Activated CD8-positive, alpha-beta T cell treated with anti-CD3 and anti-CD28 coated beads for 36 hours (primary cell): ENCODE measurements around the gene TNS4. TPM values are rescaled to one million over a fixed set of nuclear protein-coding genes. Genes with fewer than 3 reads are reported as not detected.
A peak's percentile ranks its signal among the peaks of the same experiment; 100 is the strongest.

Experiments used
- ATAC-seq: fragments of 200-7000 bp; cut with Tn5 transposase; one replicate; pipeline ENCODE4 v1.10.0; 2021; ENCODE audit warnings: mild to moderate bottlenecking, moderate library complexity
- CTCF ChIA-PET: fragments of 350-600 bp; sonication (Branson Sonifier 250); formaldehyde crosslinking; loops from one replicate; lab custom pipeline; 2021; ENCODE audit warnings: antibody characterized with exemption; lab: Charles Lee
- POLR2A ChIA-PET: fragments of 350-600 bp; sonication (Branson Sonifier 250); formaldehyde crosslinking; loops from one replicate; lab custom pipeline; 2021; ENCODE audit warnings: antibody characterized with exemption; lab: Charles Lee
- DNase-seq: peaks from one replicate; pipeline ENCODE4 v3.0.0-alpha.2; 2020
- H3K27ac Mint-ChIP-seq: one replicate; pipeline ENCODE4 v1.8.0; 2021; ENCODE audit warnings: mild to moderate bottlenecking, mixed read lengths
- H3K27me3 Mint-ChIP-seq: one replicate; pipeline ENCODE4 v1.8.0; 2021; ENCODE audit warnings: mixed read lengths
- H3K36me3 Mint-ChIP-seq: one replicate; pipeline ENCODE4 v1.8.0; 2021; ENCODE audit warnings: low read depth, mixed read lengths
- H3K4me1 Mint-ChIP-seq: one replicate; pipeline ENCODE4 v1.8.0; 2021; ENCODE audit warnings: low read depth, mixed read lengths
- H3K4me3 Mint-ChIP-seq: one replicate; pipeline ENCODE4 v1.8.0; 2021; ENCODE audit warnings: mild to moderate bottlenecking, moderate library complexity, mixed read lengths
- H3K9me3 Mint-ChIP-seq: one replicate; pipeline ENCODE4 v1.8.0; 2021; ENCODE audit warnings: mixed read lengths
- intact Hi-C: fragments of 100-400 bp; cut with micrococcal nuclease; formaldehyde crosslinking; loops from one replicate; pipeline ENCODE4 v1.10.0; 2022
- total RNA-seq, 2 experiments: library from RNA; stranded (reverse); gene quantifications; one replicate each; pipeline ENCODE4 v1.2.3, GENCODE V29; 2021
- TF ChIP-seq, protein P1 (sequence below): fragments of 200-600 bp; IDR thresholded peaks from one replicate; pipeline ENCODE4 v1.8.0; 2022; ENCODE audit warnings: antibody characterized with exemption, mild to moderate bottlenecking

The TNS4 gene, protein sequence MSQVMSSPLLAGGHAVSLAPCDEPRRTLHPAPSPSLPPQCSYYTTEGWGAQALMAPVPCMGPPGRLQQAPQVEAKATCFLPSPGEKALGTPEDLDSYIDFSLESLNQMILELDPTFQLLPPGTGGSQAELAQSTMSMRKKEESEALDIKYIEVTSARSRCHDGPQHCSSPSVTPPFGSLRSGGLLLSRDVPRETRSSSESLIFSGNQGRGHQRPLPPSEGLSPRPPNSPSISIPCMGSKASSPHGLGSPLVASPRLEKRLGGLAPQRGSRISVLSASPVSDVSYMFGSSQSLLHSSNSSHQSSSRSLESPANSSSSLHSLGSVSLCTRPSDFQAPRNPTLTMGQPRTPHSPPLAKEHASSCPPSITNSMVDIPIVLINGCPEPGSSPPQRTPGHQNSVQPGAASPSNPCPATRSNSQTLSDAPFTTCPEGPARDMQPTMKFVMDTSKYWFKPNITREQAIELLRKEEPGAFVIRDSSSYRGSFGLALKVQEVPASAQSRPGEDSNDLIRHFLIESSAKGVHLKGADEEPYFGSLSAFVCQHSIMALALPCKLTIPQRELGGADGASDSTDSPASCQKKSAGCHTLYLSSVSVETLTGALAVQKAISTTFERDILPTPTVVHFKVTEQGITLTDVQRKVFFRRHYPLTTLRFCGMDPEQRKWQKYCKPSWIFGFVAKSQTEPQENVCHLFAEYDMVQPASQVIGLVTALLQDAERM
- 1 to 10 TPM; 5.8 to 6.3 TPM for total RNA-seq

DNA sequence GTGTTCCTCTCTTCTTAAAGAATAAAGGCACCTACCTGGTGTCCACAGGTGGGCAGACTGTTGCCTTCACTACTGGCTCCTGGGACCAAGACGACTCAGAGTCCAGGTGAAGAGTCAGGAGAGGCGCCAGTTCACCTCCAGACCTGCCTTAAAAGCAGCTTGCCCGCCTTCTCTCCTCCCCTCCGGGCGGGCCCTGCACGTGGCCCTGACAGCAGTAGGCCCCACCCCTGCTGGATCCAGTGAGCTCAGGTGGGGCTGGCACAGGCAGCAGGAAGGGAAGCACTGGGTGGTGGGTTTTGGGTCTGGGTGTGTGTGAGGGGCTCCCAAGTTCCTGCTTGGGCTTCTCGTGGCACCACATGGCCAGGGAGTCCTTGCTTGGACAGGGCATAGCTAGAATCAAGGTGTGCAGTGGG lies at the start of gene TNS4:
Gene TNS4, minus strand, starts transcription at position 125 of the 413 bp plus-strand sequence. CDS start 5,198 bp downstream, outside the sequence.
- TF ChIP-seq, protein P1, sequence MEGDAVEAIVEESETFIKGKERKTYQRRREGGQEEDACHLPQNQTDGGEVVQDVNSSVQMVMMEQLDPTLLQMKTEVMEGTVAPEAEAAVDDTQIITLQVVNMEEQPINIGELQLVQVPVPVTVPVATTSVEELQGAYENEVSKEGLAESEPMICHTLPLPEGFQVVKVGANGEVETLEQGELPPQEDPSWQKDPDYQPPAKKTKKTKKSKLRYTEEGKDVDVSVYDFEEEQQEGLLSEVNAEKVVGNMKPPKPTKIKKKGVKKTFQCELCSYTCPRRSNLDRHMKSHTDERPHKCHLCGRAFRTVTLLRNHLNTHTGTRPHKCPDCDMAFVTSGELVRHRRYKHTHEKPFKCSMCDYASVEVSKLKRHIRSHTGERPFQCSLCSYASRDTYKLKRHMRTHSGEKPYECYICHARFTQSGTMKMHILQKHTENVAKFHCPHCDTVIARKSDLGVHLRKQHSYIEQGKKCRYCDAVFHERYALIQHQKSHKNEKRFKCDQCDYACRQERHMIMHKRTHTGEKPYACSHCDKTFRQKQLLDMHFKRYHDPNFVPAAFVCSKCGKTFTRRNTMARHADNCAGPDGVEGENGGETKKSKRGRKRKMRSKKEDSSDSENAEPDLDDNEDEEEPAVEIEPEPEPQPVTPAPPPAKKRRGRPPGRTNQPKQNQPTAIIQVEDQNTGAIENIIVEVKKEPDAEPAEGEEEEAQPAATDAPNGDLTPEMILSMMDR = no peak
- intact Hi-C loops = no loop called here
- ATAC-seq (no peak), DNase-seq (no peak)
- Mint-ChIP-seq H3K4me3 (no peak within 1 kb of the TSS), H3K9me3 (no peaks in the 10 kb centered on the region), H3K36me3 (no peaks in the 10 kb centered on the region), H3K27me3 (peaks cover 8% of the 10 kb centered on the region), H3K4me1 (no peaks in the 10 kb centered on the region), H3K27ac (no peak within 1 kb of the TSS)
- CTCF ChIA-PET = interaction anchor here (0.8 to 1.5 kb wide), 2 partner anchors 9 to 12 kb away, joined by 3 to 4 read pairs; no protein-coding TSS in a partner anchor
- POLR2A ChIA-PET = interaction anchor here (1.1 kb wide), 1 partner anchor 35 kb away, joined by 3 read pairs; no protein-coding TSS in a partner anchor

GRCh38 chr17:40550608-40551007 lies 49.2 kb upstream of the TNS4 start:
- intact Hi-C loops = no loop called here
- CTCF ChIA-PET = interaction anchor here (1.0 to 6.8 kb wide), 4 partner anchors 11 to 65 kb away, joined by 3 to 115 read pairs (median 4); partner anchors contain the start of gene CCR7
- no peak for DNase-seq
- H3K4me3 Mint-ChIP-seq = peak overlapping the region; percentile 12
- H3K27me3 Mint-ChIP-seq = no peaks in the 10 kb centered on the region
- peak overlapping the region; percentile 44 for H3K27ac Mint-ChIP-seq
- ATAC-seq = no peak
- peaks cover 99% of the 10 kb centered on the region for H3K4me1 Mint-ChIP-seq
- H3K9me3 Mint-ChIP-seq = no peaks in the 10 kb centered on the region
- POLR2A ChIA-PET = interaction anchor here (0.6 to 22.7 kb wide), 8 partner anchors 11 to 626 kb away, joined by 3 to 787 read pairs (median 6); partner anchors contain the start of gene CCR7
- H3K36me3 Mint-ChIP-seq = peaks cover 59% of the 10 kb centered on the region
- TF ChIP-seq, protein P1 = no peak

DNA sequence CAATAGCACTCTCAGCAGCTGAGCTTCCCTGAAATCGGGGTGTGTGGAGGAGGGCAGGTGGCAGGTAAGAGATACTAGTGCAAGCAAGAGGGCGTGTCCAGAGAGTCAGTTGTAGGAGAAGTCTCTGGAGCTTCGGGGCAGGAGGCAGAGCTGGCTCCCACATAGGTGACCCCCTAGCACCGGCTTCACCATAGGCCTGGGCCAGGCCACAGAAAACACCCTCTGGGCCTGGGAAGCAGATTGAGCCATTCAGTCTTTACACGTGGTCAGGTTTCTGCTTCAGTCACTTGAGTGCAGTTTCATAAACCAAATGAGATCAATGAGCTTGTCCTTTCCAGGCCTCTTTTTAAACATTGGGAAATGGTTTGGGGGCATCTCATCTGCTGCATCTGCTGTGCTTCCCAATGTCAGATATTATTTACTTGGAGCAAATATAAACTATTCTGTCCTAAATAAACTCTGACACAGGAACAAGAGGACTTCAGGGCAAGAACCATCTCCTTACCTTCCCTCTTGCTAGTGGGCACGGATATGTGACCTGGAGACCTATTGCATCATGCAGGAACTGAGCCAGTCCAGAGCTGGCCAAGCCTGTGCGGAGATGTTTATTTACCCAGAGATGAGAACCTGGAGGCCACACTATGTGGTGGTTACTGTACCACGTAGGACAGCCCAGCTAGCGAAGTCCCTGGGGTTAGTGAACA lies 47.7 kb upstream of the TNS4 start:
- ChIA-PET POLR2A (interaction anchor here (0.6 to 21.2 kb wide), 14 partner anchors 12 to 140 kb away, joined by 3 to 548 read pairs (median 4); partner anchors contain the start of genes CCR7, SMARCE1 and TOP2A), CTCF (interaction anchor here (0.7 to 6.8 kb wide), 11 partner anchors 8 to 191 kb away, joined by 3 to 115 read pairs (median 5); partner anchors contain the start of gene CCR7)
- intact Hi-C loops = no loop called here
- Mint-ChIP-seq H3K36me3 (peaks cover 44% of the 10 kb centered on the region), H3K27ac (peak overlapping the region; percentile 84), H3K4me3 (no peak overlapping the region), H3K4me1 (peaks cover 90% of the 10 kb centered on the region), H3K27me3 (no peaks in the 10 kb centered on the region), H3K9me3 (no peaks in the 10 kb centered on the region)
- ATAC-seq (no peak), DNase-seq (no peak)
- TF ChIP-seq, protein P1 = no peak

DNA sequence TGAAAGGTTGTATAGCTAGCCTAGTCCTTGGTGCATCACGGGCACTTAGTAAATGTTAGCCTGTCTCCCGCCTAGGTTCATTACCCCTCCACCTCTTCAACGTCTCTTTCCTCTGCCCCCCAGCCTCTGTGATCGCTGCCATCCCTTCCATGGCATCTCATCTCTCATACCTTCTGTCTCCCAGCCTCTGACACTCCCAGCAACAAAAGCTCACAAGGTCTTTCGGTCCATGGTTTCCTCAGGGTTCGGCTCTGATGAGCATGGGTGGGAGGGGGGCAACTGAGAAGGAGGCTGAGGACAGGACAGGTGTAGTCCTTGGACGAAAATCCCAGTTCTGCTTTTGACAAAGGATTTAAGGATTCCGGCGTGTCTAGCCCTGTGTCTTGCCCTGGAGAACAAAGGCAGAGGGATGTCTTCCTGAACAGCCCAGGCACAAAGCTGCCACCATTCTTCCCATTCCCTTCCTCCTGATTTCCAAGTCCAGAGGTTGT lies 47.1 kb upstream of the TNS4 start:
- no peaks in the 10 kb centered on the region for H3K27me3 Mint-ChIP-seq
- peak overlapping the region; percentile 20 for H3K4me3 Mint-ChIP-seq
- intact Hi-C loops = no loop called here
- TF ChIP-seq, protein P1 = no peak
- POLR2A ChIA-PET = interaction anchor here (0.7 to 21.2 kb wide), 12 partner anchors 12 to 131 kb away, joined by 3 to 548 read pairs (median 6); partner anchors contain the start of genes CCR7, SMARCE1 and TOP2A
- ATAC-seq (no peak), DNase-seq (no peak)
- peak overlapping the region; percentile 84 for H3K27ac Mint-ChIP-seq
- no peaks in the 10 kb centered on the region for H3K9me3 Mint-ChIP-seq
- H3K36me3 Mint-ChIP-seq = peaks cover 38% of the 10 kb centered on the region
- H3K4me1 Mint-ChIP-seq = peaks cover 89% of the 10 kb centered on the region
- CTCF ChIA-PET = interaction anchor here (1.0 to 6.8 kb wide), 13 partner anchors 8 to 191 kb away, joined by 3 to 115 read pairs (median 5); partner anchors contain the start of gene CCR7
